Endothelial cell of umbilical vein (primary cell): ENCODE data around the gene TM4SF5.

ENCODE experiments used
- CTCF ChIP-seq, 2 donors: IDR thresholded peaks; 1 replicate in 1 of 2; 2 replicates in 1 of 2; pipeline ENCODE4 v1.5.1; 2011; ENCODE audit warnings: low read length in 2 of 2, mild to moderate bottlenecking in 2 of 2, moderate library complexity in 2 of 2, control low read depth in 1 of 2, inconsistent platforms in 1 of 2, low read depth in 1 of 2; ENCODE audit not compliant: insufficient read depth in 1 of 2; ENCODE audit errors: extremely low read depth in 1 of 2
- EZH2 ChIP-seq: IDR thresholded peaks from 2 replicates; pipeline ENCODE4 v1.6.1; 2012; ENCODE audit warnings: borderline replicate concordance, low read depth, mild to moderate bottlenecking, moderate library complexity, low read length, inconsistent platforms; ENCODE audit not compliant: severe bottlenecking
- JUN ChIP-seq: IDR thresholded peaks from 2 replicates; pipeline ENCODE4 v1.6.1; 2011; ENCODE audit warnings: borderline replicate concordance, low read depth; ENCODE audit not compliant: insufficient read length, insufficient read depth
- MAX ChIP-seq: IDR thresholded peaks from 2 replicates; pipeline ENCODE4 v1.6.1; 2011; ENCODE audit not compliant: insufficient read depth, insufficient read length
- POLR2AphosphoS5 ChIP-seq: IDR thresholded peaks from 2 replicates; pipeline ENCODE4 v1.6.1; 2012; ENCODE audit warnings: low read depth, mild to moderate bottlenecking, control low read depth, low read length, moderate library complexity; ENCODE audit not compliant: insufficient read depth

- no peak for TF ChIP-seq CTCF (IDR thresholded peaks at IDR 0.05; ENCODE audit: extremely low read depth in 1 of 2, insufficient read depth in 1 of 2, low read depth in 1 of 2, low read length in 2 of 2)
- TF ChIP-seq EZH2 = no peak
- no peak for TF ChIP-seq POLR2AphosphoS5
- no peak for TF ChIP-seq MAX
- no peak for TF ChIP-seq JUN
Measured at GRCh38 chr17:4777969-4778760, 6.5 kb downstream of the TM4SF5 start.
